Suppressor macrophage treated with lipopolysaccharide for 1 hour (primary cell): ENCODE data around the gene PGM1.

Source experiments
- DNase-seq, 3 donors: peaks; one replicate each; pipeline ENCODE4 v3.0.0-alpha.2; 2020 to 2022

PGM1 gene

GRCh38 chr1:63601463-63601862 is 8.3 kb downstream of the PGM1 start:
- no peak for DNase-seq

- DNase-seq, result no peak
Observed at GRCh38 chr1:63601912-63602311, 8.7 kb downstream of the PGM1 start.

- no peak for DNase-seq
Observed at GRCh38 chr1:63602629-63603028, 9.4 kb downstream of the PGM1 start.

DNA sequence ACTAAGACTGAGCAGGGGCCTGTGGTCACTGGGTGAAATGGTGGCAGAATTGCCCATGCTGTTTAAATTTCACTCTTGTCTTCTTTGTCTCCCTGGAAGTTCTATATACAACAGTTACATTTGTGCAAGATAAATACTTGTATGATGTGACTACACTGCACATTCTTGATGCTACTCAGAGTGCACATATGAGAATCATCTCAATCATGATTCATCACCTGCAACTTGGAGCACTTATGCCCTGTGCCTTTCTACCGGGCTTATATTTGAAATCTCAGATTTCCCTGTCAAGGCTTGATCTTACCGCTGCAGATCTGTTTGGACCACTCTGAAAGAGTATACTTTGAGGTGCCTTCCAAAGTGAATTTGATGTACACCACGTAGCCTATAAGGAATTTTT is 10.6 kb downstream of the PGM1 start:
- no peak for DNase-seq

DNA sequence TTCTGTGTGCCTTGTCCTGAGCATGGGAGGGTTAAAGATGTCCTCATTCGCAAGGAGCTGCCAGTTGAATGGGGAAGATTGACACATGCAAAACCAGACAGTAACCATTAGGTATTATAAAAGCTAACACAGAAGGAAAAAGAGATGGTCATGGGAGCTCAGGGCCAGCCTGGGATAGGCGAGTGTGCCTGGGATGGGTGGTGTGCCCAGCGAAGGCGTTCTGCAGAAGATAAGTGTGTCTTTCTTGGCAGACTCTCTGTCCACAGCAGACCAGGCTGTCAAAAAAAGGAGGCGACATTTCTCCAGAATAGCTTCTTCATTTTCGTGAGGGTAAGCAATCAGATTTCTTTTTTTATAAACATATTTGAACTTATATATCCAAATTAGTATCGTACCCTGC is 14.1 kb downstream of the PGM1 start:
- no peak for DNase-seq

DNA sequence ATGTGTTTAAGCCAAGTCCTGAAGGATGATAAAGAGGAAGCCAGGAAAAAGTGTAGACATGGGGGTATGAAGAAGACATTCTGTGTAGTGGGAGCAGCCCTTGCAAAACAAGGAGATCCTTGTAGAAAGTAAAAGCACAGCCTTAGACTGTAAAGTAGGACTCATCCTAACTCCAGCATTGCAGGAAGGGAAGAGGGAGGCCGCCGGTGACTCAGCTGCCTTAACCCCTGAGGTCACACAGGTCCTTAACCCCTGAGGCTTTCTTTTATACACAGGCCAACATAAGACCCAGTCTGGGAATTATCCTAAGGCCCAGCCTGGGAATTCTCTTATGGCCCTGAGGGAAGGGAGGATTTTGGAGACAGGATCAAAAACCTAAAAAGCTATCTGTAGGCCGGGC is 18.0 kb downstream of the PGM1 start:
- peak in 1 of 3 donors; percentile 22 for DNase-seq

GRCh38 chr1:63612564-63612963 is 19.4 kb downstream of the PGM1 start:
- DNase-seq, result peak in 2 of 3 donors; percentile 12 to 17

GRCh38 chr1:63612971-63613370 is 19.8 kb downstream of the PGM1 start:
- DNase-seq, result no peak

GRCh38 chr1:63615768-63616420 is 22.7 kb downstream of the PGM1 start:
- peak; percentile 79 to 89 (median 84) for DNase-seq

GRCh38 chr1:63617450-63617849 is 24.2 kb downstream of the PGM1 start:
- DNase-seq, result no peak

DNA sequence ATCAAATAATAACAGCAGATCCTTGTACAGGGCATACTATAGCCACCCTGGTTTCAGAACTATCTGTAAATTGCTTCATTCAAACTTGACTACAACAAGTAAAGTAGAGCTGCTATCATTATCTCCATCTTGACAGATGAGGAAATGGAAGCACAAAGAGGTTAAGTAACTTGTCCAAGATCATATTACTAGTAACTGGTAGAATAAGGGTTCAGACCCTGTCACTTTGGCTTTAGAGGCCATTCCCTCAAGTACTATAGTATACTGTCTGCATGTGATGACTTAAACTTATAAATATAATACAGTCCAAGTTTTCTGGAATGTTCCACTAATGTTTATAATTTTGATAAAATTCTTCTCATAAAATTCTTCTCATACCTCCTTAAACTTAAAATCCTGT is 24.8 kb downstream of the PGM1 start:
- DNase-seq, result no peak

GRCh38 chr1:63619558-63619957 is 26.3 kb downstream of the PGM1 start:
- DNase-seq, result no peak

GRCh38 chr1:63620671-63621070 is 27.5 kb downstream of the PGM1 start:
- no peak for DNase-seq

DNA sequence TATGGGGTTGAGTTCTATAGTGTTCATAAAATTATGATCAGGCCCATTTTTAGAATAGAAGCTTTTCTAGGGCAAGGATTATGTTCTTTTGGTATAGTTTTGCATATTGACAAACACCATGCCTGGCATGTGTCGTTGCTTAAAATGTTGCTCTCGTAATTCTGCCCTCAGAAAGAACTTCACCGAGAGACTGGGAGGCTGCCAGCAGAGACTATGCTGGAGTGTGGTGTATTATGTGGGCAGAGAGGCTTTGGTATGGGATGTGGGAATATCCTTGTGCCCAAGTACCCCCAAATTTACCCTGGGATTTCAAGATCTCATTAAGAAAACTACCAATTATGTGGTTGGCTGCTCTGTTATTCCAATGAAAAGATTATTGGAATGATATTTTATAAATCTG is 27.9 kb downstream of the PGM1 start:
- DNase-seq, result no peak

- DNase-seq, result no peak
Observed at GRCh38 chr1:63621698-63622097, 28.5 kb downstream of the PGM1 start.

GRCh38 chr1:63622849-63623566 is 29.8 kb downstream of the PGM1 start:
- DNase-seq, result no peak

GRCh38 chr1:63623952-63624351 is 30.7 kb downstream of the PGM1 start:
- DNase-seq, result no peak

DNA sequence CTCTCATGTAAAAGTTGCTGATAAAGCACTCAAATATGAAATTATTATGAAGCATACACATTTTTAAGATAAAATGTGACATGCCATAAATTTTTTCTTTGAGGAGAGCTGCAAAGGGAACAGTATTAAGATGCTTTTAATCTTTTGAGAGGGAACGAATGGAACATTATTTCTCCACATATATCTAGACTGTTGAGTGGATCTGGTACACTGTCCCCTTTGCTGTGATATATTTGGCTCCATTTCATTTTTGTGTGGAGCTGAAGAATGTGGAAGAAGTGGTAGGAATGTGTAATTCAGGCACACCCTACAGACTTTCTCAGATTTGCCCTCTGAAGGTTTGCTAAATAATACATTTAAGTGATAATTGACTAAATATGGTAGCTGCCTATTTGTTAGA is 31.7 kb downstream of the PGM1 start:
- no peak for DNase-seq

DNA sequence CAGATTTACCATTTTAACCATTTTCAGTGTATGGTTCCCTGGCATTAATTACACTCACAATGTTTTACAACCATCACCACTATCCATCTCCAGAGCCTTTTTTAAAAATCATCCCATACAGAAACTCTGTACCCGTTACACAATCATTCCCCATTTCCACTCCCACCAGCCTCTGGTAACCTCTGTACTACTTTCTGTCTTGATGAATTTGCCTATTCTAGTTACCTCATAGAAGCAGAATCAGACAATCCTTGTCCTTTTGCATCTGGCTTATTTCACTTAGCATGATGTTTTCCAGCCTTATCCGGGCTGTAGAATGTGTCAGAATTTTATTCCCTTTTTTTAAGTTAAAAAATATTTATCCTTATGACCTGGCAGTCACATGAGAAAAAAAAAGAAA is 33.0 kb downstream of the PGM1 start:
- peak in 1 of 3 donors; percentile 8 for DNase-seq

- no peak for DNase-seq
Observed at GRCh38 chr1:63628607-63629006, 35.4 kb downstream of the PGM1 start.

DNA sequence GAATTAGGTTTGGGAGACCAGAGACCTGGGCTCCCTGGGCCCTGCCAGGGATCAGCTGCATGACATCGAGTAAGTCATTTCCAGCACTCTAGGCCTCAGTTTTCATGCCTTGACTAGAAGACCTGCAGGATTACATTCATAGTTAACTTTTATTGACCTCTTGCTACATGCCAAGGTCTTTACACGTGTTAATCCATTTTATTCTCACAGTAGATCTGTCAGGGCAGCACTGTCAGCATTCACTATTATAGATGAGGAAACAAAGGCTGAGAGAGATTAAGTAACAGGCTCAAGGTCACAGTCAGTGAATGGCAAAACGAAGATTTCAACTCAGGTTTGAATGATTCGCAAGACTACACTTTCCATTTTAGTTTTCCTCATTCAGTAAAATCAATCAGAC is 37.0 kb downstream of the PGM1 start:
- DNase-seq, result no peak

- DNase-seq, result no peak
Observed at GRCh38 chr1:63630666-63631065, 37.5 kb downstream of the PGM1 start.

DNA sequence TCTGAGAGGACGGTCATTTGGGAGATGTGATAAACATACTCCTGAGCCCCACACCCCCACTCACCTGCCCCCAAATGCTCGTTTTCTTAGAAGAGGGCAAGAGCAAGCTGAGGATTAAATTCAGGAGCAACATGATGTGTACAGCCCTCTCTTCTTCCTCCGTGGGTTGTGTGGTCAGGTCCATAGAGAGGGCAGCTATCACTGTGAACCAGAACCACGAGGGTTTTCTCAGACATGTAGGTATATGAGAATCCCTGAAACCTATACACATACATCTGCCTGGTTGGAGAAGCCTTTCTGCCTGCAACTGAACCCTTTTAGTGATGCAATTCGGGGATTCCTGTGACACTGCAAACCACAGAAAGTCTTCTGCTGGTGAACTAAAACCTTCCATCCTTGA is 38.9 kb downstream of the PGM1 start:
- peak; percentile 20 to 35 (median 29) for DNase-seq

- DNase-seq, result no peak
Observed at GRCh38 chr1:63633281-63633680, 40.1 kb downstream of the PGM1 start.

DNA sequence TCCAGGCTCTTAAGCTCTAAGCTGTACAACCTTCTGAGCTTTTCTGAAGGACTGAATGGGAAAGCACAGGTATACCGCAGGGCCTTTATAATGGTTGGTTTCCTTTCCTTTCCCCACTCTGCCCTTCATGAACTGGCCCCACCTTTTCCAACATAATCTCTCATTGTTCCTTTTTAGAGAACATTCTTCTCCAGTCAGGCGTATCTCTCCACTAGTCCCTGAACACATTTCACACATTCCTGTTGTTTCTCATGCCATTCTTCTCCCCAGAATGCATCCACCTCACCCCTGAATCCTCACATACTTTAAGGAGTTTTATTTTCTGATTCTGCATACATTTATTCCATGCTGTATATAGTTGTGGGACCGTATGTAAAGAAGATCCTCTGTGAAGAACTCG is 41.3 kb downstream of the PGM1 start:
- DNase-seq, result no peak
